ENCODE results near the gene DPH2.

The DPH2 gene

GRCh38 chr1:43984855-43985254, 15.0 kb downstream of the DPH2 start:
- DNase-seq (ENCODE audit: low read depth) = no peak

GRCh38 chr1:43985984-43986595, 16.3 kb downstream of the DPH2 start:
- DNase-seq (ENCODE audit: low read depth) = no peak

- no peak for DNase-seq (ENCODE audit: low read depth)
These were observed 16.9 kb downstream of the DPH2 start for GRCh38 chr1:43986712-43987111.

- DNase-seq (ENCODE audit: low read depth) = no peak
These were observed 17.5 kb downstream of the DPH2 start for GRCh38 chr1:43987159-43987902.

GRCh38 chr1:43990271-43991199, 20.7 kb downstream of the DPH2 start:
- DNase-seq (ENCODE audit: low read depth) = no peak

DNA sequence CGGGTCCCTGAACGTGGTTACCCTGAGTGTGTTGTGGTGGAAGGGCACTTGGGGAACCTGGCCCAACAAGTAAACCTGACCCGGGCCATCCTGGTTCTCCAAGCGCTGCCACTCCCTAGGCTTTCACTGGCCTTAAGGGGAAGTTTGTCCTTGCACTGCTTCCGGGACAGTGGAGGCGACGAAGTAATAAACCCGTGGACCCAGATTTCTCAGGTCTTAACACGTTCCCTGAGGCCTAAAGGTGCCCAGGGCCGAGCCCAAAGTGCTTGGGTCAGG, 21.3 kb downstream of the DPH2 start:
- no peak for DNase-seq (ENCODE audit: low read depth)

DNA sequence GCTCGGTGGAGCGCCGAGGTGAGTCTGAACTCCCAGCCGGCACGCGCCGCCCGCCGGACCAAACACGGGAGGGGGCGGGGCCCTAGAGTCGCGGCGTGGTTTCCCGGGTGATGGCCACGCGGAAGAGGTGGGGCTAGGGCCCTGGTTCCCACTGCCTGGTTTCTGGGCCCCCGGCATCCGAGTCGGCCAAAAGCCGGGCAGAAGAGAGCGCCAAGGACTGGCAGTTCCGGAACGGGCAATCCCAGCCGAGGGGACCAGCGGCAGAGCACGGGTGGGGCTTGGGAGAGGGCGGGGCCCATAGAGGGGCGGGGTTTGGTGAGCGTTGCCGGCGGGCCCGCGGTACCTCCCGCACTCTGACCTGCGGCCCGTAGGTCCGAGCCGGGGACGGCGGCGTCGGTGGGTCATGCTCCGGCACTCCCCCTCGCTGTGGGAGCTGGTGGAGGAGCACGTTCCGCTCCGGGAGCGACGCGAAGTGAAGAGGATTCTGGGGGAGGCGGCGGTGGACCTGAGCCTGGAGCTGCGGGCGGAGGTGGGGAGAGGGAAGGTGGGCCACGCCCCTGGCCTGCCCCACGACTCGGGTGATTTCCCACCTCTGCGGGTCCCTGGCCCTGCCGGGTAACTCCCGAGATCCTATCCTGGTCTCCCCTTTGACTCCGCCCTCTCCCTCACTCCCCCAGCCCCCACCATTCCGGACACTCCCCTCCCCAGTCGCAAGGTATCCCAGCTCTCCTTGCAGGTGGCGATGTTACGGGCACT, 21.8 kb downstream of the DPH2 start, which contains the start of gene CCDC24:
CCDC24 (plus strand) TSS at position 124 of the 756 bp plus-strand sequence; CDS start at position 404, 280 bp downstream.
- DNase-seq (ENCODE audit: low read depth) = peak; percentile 82

GRCh38 chr1:43992232-43992995, 22.6 kb downstream of the DPH2 start:
- no peak for DNase-seq (ENCODE audit: low read depth)

- no peak for DNase-seq (ENCODE audit: low read depth)
These were observed 23.6 kb downstream of the DPH2 start for GRCh38 chr1:43993206-43993914.

- DNase-seq (ENCODE audit: low read depth) = no peak
These were observed 24.3 kb downstream of the DPH2 start for GRCh38 chr1:43994071-43994470.

DNA sequence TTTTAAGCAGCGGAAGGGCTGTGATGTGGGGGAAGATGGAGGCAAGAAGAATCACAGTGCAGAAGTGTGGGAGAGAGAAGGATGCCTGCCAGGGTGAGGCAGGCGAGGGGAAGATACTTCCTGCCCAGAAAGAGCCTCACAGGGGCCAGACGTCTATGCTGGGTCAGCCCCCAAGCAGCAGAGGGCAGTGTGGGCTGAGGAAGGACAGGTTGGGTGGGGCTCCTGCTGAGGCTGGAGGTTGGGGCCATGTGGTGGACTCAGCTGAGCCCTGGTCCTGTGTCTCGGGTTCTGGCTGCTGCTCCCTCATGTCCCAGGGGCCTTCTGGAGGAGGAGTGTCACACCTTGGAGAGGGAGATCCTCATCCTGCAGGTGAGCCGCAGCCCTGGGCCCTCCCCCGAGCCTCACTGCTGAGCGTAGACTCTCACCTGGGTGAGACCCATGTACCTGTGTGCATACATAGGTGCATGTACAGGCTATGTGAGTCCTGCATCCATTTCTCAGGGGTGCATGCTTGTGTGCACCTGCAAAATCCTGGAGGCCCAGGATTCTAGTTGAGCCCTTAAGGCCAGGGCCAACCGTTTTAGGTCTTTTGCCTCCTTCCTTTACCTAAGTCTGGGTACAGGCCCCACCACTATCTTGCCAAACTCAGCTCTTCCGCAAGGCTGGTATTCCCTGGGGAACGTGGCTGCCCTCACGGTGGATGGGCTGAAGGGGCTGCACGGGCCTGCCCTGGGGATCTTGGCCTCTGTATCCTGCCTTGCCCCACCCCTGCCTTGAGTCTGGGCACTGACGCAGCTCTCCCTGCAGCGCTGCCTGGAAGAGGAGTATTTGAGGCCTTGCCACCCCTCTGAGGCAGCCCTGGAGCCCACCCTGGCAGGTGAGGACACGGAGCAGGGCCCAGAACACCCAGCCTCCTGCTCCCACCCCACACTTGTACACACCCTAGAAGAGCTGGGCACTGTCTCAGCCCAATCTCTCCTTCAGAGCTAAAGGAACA, 25.3 kb downstream of the DPH2 start:
- no peak for DNase-seq (ENCODE audit: low read depth)

- DNase-seq (ENCODE audit: low read depth) = no peak
These were observed 26.3 kb downstream of the DPH2 start for GRCh38 chr1:43995984-43996732.

DNA sequence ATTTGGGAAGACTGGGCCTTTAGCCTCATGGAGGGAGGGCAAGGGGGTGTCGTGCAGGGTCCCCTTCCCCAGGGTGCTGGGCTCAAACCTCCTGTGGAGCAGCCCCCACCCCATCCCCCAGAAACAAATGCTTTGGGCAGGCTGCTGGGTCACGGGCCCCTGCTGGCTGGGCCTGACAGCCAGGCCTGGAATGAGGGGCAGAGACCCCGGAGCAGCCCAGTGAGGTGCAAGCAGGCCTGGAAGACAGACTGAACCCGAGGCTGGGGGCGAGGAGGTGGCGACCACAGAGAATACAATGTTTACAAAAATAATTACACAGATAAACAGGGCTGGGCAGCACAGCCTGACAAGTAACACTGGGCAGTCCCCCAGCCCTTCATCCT, 26.9 kb downstream of the DPH2 start:
- DNase-seq (ENCODE audit: low read depth) = no peak

DNA sequence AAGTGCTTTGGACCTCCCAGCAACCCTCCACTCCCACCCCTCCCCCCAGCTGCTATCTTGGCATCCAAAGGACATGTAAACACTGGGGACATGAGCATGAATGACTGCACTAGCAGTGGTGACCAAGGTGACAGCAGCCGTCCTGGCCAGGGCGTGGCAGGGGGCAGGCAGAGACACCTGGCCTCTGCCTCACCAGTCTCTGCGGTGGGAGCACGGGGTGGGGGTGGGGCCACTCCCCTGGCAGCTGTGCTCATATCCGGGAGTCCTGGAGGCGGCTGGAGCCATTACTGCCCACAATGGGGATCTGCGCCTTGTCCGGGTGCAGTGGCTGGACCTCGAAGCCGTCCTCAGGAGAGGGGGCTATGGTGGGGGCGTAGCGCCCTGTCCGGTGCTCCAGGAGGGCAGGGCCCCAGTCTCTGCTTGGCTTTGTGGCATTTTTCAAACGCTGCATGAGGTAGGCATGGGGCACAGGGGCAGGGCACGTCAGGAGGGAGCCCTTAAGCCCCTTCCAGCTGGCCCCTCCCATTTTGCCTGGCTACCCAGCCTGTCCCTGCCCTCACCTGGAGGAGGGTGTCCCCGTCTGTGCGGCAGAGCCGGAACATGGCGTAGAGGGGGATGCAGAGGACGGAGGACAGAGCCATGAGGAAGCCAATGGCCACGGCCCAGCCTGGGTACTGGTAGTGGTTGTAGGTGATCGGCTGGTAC, 27.6 kb downstream of the DPH2 start:
- no peak for DNase-seq (ENCODE audit: low read depth)

- DNase-seq (ENCODE audit: low read depth) = no peak
These were observed 28.2 kb downstream of the DPH2 start for GRCh38 chr1:43998000-43998378.

DNA sequence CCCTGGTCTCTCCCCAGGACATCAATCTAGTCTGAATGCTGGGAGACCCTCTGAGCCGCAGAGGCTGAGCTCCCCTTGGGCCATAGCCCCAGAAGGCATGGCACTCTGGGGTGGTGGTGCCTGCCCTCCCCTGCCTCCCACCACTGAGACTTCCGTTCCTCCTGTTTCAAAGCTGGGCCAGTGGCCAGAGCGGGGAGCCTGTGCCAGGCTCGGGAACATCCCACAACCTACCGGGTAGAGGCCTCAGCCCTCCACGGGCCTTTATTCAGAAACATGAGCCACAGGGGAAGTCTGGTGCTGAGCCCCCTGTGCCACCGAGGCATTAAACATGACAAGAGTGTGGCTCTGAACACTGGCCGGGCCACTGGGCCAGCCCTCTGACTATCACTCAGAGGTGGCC, 29.6 kb downstream of the DPH2 start:
- DNase-seq (ENCODE audit: low read depth) = no peak

DNA sequence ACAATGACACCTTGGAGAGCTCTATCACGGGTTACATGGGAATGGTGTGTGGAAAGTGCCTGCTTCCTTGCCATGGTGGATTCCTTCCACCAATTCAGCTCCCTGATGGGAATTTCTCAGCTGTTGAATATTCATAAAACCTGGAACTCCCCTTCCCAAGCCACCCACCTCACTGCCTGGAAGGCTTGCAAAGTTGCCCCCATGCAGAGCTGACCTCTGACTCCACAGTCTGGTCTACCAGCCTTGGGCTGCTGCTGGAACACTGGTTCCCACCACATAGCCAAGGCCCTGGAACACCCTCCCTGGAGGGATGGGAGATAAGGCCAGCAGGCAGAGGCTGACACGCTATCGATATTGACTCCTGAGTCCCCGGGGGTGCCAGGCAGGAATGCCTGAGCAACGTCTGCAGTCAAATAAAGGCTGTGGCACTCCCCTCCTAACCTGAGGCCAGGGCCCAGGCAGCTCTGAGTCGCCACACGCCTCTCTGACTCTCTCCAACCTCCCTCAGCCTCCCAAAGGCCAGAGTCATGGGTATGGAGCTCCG, 30.4 kb downstream of the DPH2 start:
- DNase-seq (ENCODE audit: low read depth) = no peak

DNA sequence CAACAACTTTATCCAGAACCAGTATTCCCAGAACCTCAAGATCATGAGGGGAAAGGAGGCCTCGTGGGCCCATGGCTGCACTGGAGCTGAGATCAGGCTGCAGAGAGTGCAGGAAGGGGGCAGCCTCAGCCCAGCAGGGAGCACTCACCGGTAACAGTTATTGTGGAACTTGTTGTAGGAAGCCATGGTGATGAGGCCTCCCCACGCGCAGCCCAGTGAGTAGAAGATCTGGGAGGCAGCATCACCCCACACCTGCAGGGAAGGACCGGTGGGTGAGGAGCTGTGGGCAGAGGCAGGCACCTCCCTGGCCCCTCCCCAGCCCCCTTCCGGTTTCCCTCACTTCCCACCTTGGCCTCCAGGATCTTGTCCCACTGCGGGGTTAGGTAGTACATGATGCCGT, 32.4 kb downstream of the DPH2 start:
- no peak for DNase-seq (ENCODE audit: low read depth)
